ENCODE data around the gene ARHGEF11.

ARHGEF11 gene

GRCh38 chr1:156913809-156914387, 131.6 kb downstream of the ARHGEF11 start:
- H3K27me3 ChIP-seq (ENCODE audit: insufficient read depth, low read depth, severe bottlenecking): no peaks in the 10 kb centered on the region
- DNase-seq: no peak
- no peaks in the 10 kb centered on the region for H3K36me3 ChIP-seq
- no peak overlapping the region for H3K4me3 ChIP-seq (ENCODE audit: low read depth, low read length)
- TF ChIP-seq, protein P1, sequence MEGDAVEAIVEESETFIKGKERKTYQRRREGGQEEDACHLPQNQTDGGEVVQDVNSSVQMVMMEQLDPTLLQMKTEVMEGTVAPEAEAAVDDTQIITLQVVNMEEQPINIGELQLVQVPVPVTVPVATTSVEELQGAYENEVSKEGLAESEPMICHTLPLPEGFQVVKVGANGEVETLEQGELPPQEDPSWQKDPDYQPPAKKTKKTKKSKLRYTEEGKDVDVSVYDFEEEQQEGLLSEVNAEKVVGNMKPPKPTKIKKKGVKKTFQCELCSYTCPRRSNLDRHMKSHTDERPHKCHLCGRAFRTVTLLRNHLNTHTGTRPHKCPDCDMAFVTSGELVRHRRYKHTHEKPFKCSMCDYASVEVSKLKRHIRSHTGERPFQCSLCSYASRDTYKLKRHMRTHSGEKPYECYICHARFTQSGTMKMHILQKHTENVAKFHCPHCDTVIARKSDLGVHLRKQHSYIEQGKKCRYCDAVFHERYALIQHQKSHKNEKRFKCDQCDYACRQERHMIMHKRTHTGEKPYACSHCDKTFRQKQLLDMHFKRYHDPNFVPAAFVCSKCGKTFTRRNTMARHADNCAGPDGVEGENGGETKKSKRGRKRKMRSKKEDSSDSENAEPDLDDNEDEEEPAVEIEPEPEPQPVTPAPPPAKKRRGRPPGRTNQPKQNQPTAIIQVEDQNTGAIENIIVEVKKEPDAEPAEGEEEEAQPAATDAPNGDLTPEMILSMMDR (IDR thresholded peaks at IDR 0.05; ENCODE audit: low read depth, low read length): no peak
- H3K9me3 ChIP-seq (ENCODE audit: severe bottlenecking): peaks cover 10% of the 10 kb centered on the region
- H3K27ac ChIP-seq: no peak overlapping the region

DNA sequence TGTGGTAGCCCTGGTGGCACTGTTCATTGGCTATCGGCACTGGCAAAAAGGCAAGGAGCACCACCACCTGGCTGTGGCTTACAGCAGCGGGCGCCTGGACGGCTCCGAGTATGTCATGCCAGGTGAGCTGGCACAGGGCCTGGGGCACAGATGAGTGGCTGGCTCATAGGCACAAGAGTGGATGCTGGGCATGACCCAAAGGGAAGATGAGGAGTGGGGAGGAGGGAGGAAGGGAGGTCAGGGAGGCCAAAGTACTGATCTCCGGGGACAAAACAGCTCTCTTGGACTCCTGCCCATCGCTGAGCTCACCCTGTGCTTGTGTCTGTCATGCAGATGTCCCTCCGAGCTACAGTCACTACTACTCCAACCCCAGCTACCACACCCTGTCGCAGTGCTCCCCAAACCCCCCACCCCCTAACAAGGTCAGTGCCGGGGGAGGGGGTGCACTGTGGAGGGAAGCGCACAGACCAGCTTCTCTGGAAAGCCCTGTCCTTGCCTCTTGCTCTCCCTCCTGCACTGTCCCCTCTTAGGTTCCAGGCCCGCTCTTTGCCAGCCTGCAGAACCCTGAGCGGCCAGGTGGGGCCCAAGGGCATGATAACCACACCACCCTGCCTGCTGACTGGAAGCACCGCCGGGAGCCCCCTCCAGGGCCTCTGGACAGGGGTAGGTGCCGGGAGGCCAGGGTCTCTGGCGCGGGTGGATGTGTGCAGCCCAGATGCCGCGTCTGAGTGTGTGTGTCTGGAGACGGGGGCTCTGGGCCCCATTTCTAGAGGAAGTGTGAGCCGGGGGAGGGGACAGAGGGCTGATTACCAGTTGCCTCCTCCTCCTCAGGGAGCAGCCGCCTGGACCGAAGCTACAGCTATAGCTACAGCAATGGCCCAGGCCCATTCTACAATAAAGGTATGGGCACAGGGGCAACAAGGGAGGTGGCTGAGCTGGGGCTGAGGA, 132.4 kb downstream of the ARHGEF11 start:
- H3K9me3 ChIP-seq (ENCODE audit: severe bottlenecking): peaks cover 5% of the 10 kb centered on the region
- no peaks in the 10 kb centered on the region for H3K27me3 ChIP-seq (ENCODE audit: insufficient read depth, low read depth, severe bottlenecking)
- no peaks in the 10 kb centered on the region for H3K36me3 ChIP-seq
- no peak for DNase-seq
- TF ChIP-seq, protein P1 (IDR thresholded peaks at IDR 0.05; ENCODE audit: low read depth, low read length): peak; percentile 35; the same call in 1 of the 2 replicates
- no peak overlapping the region for H3K4me3 ChIP-seq (ENCODE audit: low read depth, low read length)
- H3K27ac ChIP-seq: no peak overlapping the region

DNA sequence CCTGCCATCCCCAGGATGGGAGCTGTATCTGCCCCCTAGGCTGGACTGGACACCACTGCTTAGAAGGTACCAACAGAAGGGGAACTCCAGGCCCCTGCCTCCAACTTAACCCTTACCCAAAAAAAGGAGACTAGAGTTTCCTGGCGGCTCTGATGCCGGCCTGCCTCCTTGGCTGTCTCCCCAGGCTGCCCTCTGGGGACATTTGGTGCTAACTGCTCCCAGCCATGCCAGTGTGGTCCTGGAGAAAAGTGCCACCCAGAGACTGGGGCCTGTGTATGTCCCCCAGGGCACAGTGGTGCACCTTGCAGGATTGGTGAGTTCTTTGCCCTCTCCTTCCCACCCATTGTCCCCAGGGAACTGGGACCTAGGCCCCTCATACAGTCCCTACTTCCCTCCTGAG, 133.2 kb downstream of the ARHGEF11 start:
- no peak overlapping the region for H3K27ac ChIP-seq
- no peaks in the 10 kb centered on the region for H3K27me3 ChIP-seq (ENCODE audit: insufficient read depth, low read depth, severe bottlenecking)
- no peaks in the 10 kb centered on the region for H3K36me3 ChIP-seq
- no peak for DNase-seq
- no peak overlapping the region for H3K4me3 ChIP-seq (ENCODE audit: low read depth, low read length)
- TF ChIP-seq, protein P1 (IDR thresholded peaks at IDR 0.05; ENCODE audit: low read depth, low read length): no peak
- H3K9me3 ChIP-seq (ENCODE audit: severe bottlenecking): peaks cover 4% of the 10 kb centered on the region

GRCh38 chr1:156911577-156912298, 133.8 kb downstream of the ARHGEF11 start:
- DNase-seq: no peak
- TF ChIP-seq, protein P1 (IDR thresholded peaks at IDR 0.05; ENCODE audit: low read depth, low read length): no peak
- H3K9me3 ChIP-seq (ENCODE audit: severe bottlenecking): peaks cover 4% of the 10 kb centered on the region
- H3K27me3 ChIP-seq (ENCODE audit: insufficient read depth, low read depth, severe bottlenecking): no peaks in the 10 kb centered on the region
- no peak overlapping the region for H3K27ac ChIP-seq
- H3K4me3 ChIP-seq (ENCODE audit: low read depth, low read length): no peak overlapping the region
- H3K36me3 ChIP-seq: no peaks in the 10 kb centered on the region

GRCh38 chr1:156910309-156910782, 135.2 kb downstream of the ARHGEF11 start:
- Histone ChIP-seq H3K27me3 (ENCODE audit: insufficient read depth, low read depth, severe bottlenecking) (no peaks in the 10 kb centered on the region), H3K9me3 (ENCODE audit: severe bottlenecking) (no peaks in the 10 kb centered on the region), H3K4me3 (ENCODE audit: low read depth, low read length) (peak overlapping the region; percentile 29), H3K27ac (no peak overlapping the region), H3K36me3 (no peaks in the 10 kb centered on the region)
- DNase-seq: peak; percentile 82
- TF ChIP-seq, protein P1 (IDR thresholded peaks at IDR 0.05; ENCODE audit: low read depth, low read length): peak; percentile 98
